Brain pericyte (primary cell): ENCODE measurements around the gene ARL14EPL.

Source experiments
- DNase-seq: peaks from one replicate; pipeline ENCODE4 v3.0.0-alpha.2; 2012; ENCODE audit warnings: low read depth, low spot score

ARL14EPL gene

DNA sequence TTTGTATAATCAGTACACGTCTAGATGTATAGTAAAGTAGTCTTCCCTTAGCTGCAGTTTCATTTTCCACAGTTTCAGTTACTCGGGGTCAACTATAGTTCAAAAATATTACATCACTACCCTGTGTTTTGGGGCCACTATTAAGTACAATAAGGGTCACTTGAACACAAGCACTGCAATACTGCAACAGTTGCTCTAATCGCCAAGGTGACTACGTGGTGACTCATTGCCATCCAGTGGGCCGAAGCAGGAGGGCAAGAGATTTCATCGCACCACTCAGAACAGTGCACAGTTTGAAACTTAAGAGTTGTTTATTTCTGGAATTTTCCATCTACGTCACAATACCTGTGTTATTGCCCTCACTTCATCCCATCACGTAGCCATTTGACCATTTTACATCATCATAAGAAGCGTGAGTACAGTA lies at the start of gene ARL14EPL:
Gene ARL14EPL, plus strand, starts transcription at position 379 of the 424 bp plus-strand sequence. CDS start 18,994 bp downstream, outside the sequence.
- peak; percentile 61 for DNase-seq

DNA sequence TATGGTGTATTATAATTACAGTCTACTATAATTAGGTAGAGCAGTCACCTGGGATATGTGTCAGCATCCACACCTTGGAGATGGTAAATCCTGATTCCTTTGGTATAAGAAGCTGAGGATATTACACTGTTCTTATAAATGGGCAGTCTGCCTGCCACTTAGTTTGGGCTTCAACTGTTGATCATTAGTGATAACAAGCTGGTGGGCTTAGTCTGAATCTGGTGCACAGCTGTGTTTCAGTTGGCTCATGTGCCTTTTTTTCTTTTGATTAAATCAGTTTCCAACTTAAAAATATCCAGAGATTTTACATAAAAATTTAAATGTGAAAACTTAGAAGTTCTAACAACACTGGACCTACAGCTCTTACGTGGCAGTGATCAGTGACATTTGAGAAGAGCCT lies 48.8 kb upstream of the ARL14EPL start:
- no peak for DNase-seq

DNA sequence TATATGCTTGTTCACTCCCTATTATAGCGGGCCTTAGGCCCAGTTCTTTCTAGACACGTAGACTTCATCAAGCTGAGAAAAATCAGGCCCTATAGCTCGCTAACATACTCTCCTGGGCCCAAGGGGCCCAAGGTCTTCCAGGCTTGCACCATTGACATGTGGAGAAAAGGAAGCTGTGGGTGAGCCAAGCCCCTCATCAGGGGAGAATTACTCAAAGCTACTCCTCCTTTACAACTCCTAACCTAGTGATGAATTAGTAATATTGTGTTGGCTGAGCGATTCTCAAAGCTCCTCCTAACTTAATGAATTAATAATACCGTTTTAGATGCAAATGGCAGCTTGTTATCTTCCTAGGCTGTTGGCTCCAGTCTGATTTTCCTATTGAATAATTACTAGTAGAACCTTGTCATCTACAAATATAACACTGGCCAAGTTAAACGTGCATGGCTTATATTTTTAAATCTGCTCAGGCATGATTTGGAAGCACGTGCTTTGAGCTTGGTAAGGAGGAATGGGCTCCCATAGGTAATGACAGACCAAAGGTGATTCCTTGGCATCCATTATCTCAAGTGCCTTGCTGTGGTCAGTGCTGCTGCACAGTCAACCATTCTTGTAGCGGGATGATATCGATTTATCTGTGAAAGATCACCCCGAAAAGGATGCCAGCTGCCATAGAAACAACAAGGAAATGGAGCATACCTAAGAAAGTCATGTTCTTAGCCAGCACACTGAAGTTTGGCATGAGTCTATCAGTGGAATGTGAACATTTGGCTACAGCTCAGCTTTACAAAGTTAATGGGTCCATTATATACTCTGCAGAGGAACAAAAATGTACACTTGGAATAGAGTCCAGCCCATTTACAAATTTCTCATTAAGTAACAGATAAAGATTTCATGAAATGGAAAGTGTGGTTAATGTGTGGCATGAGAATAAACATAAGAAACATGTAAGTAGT lies 46.2 kb upstream of the ARL14EPL start:
- DNase-seq: no peak

DNA sequence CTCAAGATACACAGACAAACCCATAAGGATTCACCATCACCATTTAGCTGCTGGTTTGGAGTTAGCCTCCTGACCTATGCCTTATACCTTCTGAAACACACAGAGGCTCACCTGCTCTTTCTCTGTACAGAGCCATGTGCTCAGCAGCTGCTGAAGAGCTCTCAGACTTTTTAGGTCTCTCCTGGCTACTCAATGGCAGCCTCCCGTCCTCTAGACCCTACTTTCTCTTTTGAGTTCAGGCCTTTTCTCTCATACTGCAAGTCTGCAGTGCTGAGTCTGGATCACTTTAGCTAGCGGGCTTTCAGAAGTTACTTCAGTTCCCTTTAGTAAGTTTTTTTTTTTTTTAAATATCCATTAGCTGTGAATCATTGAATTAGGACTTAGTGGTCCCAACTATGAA lies 44.3 kb upstream of the ARL14EPL start:
- DNase-seq: no peak

DNA sequence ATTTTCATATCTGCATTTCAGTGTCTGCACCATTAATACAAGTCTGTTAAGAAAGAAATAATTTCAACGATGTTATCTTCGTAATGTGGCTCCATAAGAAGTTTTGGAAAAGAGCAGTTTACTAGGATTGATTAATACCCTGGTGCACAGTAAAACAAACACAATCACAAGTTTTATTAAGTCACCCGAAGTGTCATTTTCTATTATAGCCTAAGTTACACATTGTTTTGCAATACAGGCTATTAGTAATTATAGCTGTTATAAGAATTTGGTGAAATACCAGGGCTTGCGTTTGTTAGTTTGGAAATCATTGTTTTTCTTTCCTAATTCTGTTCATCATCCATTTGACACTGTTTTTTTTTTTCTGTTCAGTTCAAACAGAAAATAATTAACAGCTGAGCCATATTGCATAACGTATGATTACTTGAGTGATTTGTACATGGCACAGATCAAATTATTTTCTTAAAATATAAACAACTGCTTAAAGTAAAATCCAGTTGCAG lies 39.4 kb upstream of the ARL14EPL start:
- DNase-seq: no peak

DNA sequence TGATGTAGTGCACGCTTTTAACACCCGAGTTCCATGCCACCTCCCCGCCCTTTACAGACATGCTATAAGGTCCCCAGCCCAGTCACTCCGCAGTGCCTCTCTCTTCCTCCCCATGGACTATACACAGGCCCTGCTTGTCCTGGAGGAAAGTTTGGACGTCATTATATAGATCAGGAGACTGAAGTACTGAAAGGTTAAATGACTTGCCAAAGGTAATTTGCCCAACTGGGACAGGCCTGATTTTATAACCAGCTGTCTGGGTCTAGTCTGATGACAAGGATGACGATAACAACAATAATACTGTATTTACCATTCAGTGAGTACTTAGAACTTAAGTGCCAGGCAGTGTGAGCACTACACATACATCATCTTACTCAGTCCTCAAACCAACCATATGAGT lies 36.9 kb upstream of the ARL14EPL start:
- DNase-seq: no peak

DNA sequence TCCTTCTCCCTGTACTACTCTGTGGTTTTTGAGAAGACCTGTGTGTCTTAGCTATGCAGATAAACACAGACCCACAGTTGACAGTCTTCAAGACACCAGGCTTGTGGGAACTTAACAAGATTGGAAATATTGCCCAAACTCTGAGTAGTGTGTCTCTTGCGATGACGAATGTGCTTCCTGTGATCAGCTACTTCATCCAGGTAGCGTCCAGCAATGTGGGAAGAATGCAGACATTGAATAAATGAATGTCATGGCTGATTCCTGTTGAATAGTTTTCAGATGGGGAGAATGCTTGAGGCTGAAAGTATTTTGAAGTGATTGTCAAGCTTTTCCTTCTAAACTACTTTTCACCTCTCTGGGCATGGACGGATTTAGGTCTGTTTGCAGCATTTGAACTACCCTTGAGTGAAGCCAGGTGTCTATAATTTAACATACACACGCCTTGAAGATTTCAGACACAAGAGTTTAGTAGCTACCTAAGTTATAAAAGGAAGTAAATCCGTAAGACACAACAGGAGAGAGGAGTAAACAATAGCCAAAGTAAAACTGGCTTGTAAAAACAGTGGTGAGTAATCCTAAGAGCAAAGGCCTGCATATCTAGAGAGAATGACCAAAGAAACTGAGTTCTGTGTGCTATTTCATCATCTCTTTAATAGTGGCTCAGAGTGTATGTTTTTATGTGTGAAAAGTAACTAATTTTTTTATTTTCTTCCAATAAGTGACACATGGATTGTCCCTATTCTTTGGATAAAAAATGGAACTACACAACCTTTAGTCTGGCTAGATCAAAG lies 30.0 kb upstream of the ARL14EPL start:
- no peak for DNase-seq

DNA sequence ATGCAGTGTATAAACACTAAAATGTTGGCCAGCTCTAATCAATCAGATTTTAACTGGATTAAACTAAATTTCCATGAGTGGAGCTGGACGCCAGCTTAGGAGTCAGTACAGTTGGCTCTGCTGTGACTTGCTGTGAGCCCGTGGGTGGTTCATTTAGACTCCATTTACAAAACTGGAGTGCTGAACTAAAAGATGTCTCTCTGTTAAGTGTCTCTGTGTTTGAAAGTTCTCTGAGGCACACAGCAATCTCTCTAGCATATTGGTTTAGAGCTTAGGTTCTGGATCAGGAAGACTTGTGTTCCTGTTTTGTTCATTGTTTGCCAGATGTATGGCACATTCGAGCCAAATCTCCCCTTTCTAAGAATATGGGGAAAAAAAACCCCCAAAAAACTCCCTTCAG lies 28.0 kb upstream of the ARL14EPL start:
- no peak for DNase-seq

DNA sequence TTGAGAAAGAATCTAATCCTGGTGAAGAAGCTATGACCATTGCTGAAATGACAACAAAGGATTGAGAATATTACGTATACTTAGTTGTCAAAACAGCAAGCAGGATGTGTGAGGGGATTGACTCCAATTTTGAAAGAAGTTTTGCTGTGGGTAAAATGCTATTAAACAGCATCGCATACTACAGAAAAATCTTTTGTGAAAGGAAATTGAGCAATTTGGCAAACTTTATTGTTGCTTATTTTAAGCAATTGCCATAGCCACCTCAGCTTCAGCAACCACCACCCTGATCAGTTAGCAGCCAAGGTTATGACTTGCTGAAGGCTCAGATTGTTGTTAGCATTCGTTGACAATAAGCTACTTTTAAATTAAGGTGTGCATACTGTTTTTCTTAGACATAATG lies 22.5 kb upstream of the ARL14EPL start:
- DNase-seq: no peak

DNA sequence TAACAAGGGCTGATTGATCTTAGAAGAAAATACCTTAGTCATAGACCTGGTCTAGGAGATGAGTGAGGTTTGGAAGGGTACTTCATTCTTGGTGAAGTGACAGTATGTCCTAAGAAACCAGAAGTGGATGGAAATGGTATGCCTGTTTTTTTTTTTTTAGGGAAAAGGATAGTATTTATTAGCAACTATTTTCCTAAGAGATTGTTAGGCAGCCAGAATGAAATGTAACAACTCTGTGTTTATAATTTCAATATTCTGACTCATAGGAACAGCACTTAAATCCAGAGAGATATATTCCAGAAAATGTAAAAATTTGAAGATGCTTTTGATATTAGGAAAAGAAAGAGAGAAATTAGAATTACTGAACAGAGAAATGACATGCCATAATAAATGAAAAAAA lies 21.2 kb upstream of the ARL14EPL start:
- no peak for DNase-seq

DNA sequence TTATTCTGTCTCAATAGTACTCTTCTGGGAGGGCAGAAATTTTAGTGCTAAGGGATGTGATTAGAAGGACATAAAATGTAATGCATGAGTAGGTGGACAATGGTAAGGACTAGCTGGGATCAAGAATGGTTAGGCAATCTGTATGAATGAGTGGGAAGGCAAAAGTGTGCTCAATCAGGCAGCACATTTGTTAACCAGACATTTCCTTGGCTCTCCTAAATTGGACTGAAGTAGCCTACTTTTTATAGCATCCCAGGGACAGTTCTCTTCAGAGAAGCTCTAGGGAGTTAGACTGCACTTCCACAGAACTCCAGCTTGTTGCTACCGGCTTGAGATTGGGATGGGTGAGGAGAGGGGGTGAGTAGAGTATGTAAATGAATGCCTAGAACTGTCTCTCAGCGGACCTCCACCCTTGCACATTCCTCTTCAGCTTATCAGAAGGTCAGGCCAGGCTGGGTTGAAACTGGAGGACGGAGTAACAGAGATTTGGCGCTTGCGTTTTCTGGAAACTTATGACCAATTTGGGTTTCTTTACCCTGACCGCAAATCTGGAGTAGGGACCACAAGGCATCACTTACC lies 19.0 kb upstream of the ARL14EPL start:
- no peak for DNase-seq

DNA sequence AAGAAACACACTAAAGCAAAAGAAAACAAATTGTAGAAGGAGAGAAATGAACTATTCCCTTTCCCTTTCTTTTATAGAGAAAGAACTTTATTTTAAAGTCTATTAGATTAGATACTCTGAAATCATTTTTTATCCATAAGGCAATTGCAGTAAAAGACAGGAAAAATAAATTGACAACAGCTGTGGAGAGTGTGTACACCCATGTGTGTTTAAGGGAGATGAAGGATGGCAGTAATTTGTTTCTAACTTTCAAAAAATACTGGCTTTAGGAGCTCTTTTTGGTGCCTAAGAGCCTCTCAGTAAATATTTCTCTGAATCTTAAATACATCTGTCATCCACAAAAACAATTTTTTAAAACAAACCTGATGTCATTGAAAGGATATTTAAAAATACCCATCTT lies 18.3 kb upstream of the ARL14EPL start:
- DNase-seq: no peak

DNA sequence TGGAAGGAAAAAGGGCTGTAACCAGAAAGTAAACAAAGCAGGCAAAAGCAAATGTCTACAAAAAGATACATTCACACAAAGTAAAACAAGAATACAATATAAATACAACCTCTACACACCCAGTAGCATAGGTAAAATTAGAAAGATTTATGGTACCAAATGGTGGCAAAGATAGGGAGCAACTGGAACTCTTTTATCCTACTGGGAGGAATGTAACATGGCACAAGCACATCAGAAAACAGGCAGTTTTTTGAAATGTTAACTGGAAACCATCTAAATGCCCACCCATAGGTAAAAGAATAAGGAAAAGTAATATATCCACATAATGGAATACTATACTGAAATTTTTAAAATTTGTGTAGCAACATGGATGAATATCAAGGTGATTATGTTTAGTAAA lies 8.7 kb upstream of the ARL14EPL start:
- DNase-seq: no peak

DNA sequence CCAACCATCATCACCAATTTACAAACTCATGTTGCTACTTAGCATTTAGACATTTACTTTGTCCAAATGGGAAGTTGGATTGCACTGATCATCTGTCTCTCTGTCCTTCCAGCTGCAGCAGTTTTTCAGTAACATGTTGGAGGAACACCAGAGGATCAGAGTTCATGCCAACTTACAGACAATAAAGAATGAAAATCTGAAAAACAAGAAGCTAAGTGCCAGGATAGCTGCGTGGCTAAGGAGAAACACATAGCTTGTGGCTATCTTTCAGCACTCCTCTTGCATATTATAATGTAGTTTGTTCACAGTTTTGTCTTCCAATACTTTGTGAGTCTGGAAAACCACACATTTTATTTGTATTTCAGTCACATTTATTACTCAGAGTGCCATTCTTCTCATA lies 6.4 kb upstream of the ARL14EPL start:
- no peak for DNase-seq

DNA sequence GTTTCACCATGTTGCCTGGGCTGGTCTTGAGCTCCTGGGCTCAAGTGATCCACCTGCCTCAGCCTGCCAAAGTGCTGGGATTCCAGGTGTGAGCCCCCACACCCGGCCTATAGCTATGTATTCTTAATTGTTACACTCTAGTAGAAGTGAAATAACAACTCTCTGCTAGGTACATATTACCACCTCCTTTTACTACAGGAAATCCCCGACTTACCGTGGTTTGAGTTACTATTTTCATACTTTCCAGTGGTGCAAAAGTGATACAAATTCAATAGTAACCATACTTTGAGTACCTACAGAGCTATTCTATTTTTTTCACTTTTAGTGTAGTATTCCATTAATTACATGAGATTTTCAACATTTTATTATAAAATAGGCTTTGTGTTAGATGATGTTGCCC lies 719 bp downstream of the ARL14EPL start:
- DNase-seq: no peak

DNA sequence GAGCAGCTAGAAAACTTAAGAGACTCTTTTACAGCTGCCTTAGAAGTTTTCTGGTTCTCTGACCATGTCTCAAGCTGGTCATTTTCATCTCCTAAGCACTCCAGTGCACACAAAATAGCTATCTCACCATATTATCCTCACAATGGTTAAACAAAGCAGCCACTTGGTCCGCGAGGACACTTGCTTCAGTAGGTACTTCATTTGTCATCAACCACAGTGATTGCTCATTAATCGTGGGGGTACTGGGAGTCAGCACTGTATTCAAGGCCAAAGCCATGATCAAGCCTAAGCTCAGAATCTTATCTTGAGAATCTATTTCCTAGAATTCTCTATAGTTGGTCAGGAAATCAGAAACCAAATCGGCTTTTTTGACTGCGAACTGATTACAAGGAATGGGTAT lies 2.9 kb downstream of the ARL14EPL start:
- no peak for DNase-seq

DNA sequence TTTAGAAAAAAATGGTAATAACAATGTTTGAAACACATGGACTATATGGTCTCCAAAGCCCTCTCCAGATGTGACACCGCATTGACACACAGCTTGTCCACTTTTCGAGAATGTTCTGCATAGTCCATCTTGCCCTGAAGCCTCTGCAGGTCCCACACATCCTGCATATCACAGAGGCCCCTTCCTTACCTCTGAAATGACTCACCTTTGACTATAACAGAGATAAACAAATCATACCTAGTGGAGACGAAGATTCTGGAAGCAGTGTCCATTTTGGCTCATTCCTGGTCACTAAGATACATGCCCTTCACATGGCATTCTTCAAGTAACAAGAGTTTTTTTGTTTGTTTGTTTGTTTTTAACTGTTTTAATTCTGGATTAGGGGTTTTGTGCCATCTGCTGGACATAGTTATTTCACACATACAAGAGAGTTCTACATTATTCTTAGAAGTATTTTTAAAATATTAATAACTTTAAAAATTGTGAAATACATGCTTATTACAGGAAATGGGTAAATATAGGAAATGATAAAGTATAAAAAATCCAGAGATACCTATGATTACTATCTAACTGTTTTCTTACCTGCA lies 5.1 kb downstream of the ARL14EPL start:
- DNase-seq: no peak

DNA sequence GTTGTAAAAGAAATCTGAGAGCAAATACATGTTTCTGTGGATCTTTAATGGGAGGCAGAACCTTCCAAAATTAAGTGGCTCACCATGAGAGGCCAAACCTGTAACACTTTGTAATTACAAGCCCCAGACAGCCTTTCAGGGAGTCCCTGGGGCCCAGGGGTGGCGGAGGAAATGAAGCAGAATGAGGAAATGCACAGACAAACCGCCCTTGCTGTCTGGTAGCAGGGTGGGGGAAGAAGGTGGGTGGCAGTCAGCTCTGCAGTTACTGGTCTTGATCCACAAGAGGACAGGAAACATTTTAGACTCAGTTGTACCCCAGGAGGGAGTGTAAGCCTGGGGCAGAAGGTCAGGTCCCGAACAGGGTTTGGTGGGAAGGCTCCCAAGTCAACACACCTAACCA lies 6.5 kb downstream of the ARL14EPL start:
- DNase-seq: no peak

DNA sequence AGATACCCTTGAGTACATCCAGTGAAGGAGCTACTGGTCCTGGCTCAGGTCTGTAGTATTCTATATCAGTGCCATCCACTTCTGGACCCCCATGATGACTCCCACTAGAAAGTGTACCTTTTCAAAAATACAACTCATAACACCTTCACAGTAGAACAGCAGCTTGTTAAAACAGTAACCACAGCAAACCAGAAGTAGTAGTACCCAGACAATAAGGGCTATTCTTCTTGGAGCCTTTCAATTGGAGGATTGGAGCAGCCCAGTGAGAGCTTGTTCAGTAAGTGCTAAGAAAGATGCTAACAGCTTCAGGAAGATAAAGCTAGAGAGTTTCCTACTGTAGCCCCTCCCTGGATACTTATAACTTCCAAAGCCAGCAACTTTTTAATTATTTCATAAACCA lies 10.1 kb downstream of the ARL14EPL start:
- no peak for DNase-seq

DNA sequence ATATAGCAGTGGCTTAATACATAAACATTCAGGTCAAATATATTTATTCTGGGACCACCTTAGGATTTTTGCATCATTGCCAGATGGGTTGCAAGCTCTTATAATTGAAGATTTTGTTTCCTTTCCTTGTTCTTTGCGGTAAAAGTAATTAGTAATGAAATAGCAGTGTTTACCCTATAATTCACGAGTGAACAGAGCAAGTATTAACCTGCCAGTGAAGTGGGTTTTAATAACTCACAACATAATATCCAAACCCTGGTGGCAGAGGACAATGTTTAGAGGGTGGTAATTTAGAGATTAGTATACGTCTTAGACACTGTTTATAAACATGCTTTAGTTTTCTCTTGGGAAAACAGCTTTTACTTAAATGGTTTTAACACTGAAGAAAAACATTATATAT lies 11.8 kb downstream of the ARL14EPL start:
- no peak for DNase-seq

DNA sequence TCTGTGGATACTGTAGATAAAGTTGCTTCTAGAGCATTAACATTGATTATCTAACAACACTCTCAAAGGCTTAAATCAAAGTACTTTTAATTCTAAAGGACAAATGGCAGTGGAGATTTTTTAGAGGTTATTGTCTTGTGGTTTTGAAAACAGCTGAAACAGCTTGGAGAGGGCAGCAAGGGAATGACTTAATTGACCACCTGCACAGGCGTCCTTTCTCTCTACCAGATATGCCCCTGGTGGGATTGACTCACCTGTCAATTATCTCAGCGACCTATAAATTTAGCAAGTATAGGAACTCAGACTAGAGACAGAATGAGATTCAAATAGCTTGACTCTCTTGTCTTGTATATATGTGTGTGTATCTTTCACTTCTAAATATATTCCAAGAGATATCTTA lies 13.5 kb downstream of the ARL14EPL start:
- no peak for DNase-seq

DNA sequence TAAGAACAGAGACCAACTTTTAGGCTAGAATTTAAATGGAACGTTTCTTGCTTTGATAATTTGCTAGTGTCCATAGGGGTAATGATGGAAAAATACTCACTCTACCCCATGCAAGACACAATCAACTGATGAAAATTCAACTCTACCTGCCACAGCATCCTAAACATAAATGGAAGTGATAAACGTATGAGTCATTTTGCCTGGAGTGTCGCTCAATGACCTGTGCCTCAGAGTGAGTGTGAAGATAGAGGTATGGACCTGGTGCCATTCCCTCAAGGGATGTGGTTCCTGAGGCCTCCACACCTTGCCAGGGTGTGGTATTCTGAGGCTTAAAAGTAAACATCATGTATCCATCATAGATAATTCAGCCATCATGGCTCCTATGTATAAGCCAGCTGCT lies 14.0 kb downstream of the ARL14EPL start:
- DNase-seq: no peak
